GM23248 (cell line): ENCODE results near the gene LEKR1.

ENCODE experiments used
- EZH2 ChIP-seq: fragments of 200-600 bp; sonication (generic); IDR thresholded peaks from 2 replicates; pipeline ENCODE4 v1.6.1; 2018; ENCODE audit warnings: antibody characterized with exemption, mild to moderate bottlenecking; ENCODE audit not compliant: insufficient read depth, poor library complexity, severe bottlenecking
- EZH2phosphoT487 ChIP-seq: fragments of 200-600 bp; sonication (generic); IDR thresholded peaks from 2 replicates; pipeline ENCODE4 v1.6.1; 2018; ENCODE audit warnings: antibody characterized with exemption, moderate library complexity, mild to moderate bottlenecking, low read depth; ENCODE audit not compliant: insufficient read depth

- no peak for TF ChIP-seq EZH2
- no peak for TF ChIP-seq EZH2phosphoT487
Measured at GRCh38 chr3:156831006-156831405, 4.9 kb downstream of the LEKR1 start.
